Activated naive CD8-positive, alpha-beta T cell treated with anti-CD3 and anti-CD28 coated beads for 36 hours (primary cell): ENCODE measurements around the gene AKTIP. TPM values are rescaled to one million over a fixed set of nuclear protein-coding genes. Genes with fewer than 3 reads are reported as not detected.

ENCODE experiments used
- DNase-seq: peaks from one replicate; pipeline ENCODE4 v3.0.0; 2021
- H3K27ac Mint-ChIP-seq: one replicate; pipeline ENCODE4 v1.8.0; 2022; ENCODE audit warnings: mild to moderate bottlenecking, moderate library complexity, mixed read lengths
- H3K27me3 Mint-ChIP-seq: one replicate; pipeline ENCODE4 v1.8.0; 2022; ENCODE audit warnings: mild to moderate bottlenecking, mixed read lengths
- H3K36me3 Mint-ChIP-seq: one replicate; pipeline ENCODE4 v1.8.0; 2021; ENCODE audit warnings: mild to moderate bottlenecking, mixed read lengths
- H3K4me1 Mint-ChIP-seq: one replicate; pipeline ENCODE4 v1.8.0; 2021; ENCODE audit warnings: mixed read lengths
- H3K4me3 Mint-ChIP-seq: one replicate; pipeline ENCODE4 v1.8.0; 2022; ENCODE audit warnings: mild to moderate bottlenecking, moderate library complexity, mixed read lengths
- H3K9me3 Mint-ChIP-seq: one replicate; pipeline ENCODE4 v1.8.0; 2022; ENCODE audit warnings: mixed read lengths
- total RNA-seq, 2 experiments: library from RNA; stranded (reverse); gene quantifications; one replicate each; pipeline ENCODE4 v1.2.3, GENCODE V29; 2021

AKTIP gene
- total RNA-seq, 2 experiments from 2014 or later = 26.6 to 27.1 TPM

GRCh38 chr16:53506254-53506653, 3.2 kb upstream of the AKTIP start:
- no peaks in the 10 kb centered on the region for H3K27me3 Mint-ChIP-seq
- no peaks in the 10 kb centered on the region for H3K9me3 Mint-ChIP-seq
- no peak for DNase-seq
- no peak overlapping the region for H3K4me3 Mint-ChIP-seq
- no peak overlapping the region for H3K27ac Mint-ChIP-seq
- no peaks in the 10 kb centered on the region for H3K36me3 Mint-ChIP-seq
- H3K4me1 Mint-ChIP-seq = peaks cover 32% of the 10 kb centered on the region

- H3K27ac Mint-ChIP-seq = peak overlapping the region; percentile 90
- H3K4me1 Mint-ChIP-seq = peaks cover 40% of the 10 kb centered on the region
- no peaks in the 10 kb centered on the region for H3K9me3 Mint-ChIP-seq
- DNase-seq = no peak
- H3K36me3 Mint-ChIP-seq = peaks cover 10% of the 10 kb centered on the region
- peak overlapping the region; percentile 88 for H3K4me3 Mint-ChIP-seq
- H3K27me3 Mint-ChIP-seq = no peaks in the 10 kb centered on the region
Observed at GRCh38 chr16:53504665-53505064, 1.7 kb upstream of the AKTIP start.

GRCh38 chr16:53503991-53504663, 1.1 kb upstream of the AKTIP start:
- Mint-ChIP-seq H3K27ac (peak overlapping the region; percentile 90), H3K9me3 (no peaks in the 10 kb centered on the region), H3K36me3 (peaks cover 12% of the 10 kb centered on the region), H3K4me3 (peak overlapping the region; percentile 88), H3K27me3 (no peaks in the 10 kb centered on the region), H3K4me1 (peaks cover 41% of the 10 kb centered on the region)
- no peak for DNase-seq

GRCh38 chr16:53503270-53503923, 388 bp upstream of the AKTIP start:
- Mint-ChIP-seq H3K4me3 (peak overlapping the region; percentile 88), H3K36me3 (peaks cover 18% of the 10 kb centered on the region), H3K27me3 (no peaks in the 10 kb centered on the region), H3K4me1 (peaks cover 48% of the 10 kb centered on the region), H3K27ac (peak overlapping the region; percentile 90), H3K9me3 (no peaks in the 10 kb centered on the region)
- DNase-seq = peak; percentile 99

GRCh38 chr16:53501216-53501859, 1.7 kb downstream of the AKTIP start:
- Mint-ChIP-seq H3K27ac (peak overlapping the region; percentile 94), H3K4me3 (peak overlapping the region; percentile 97), H3K36me3 (peaks cover 31% of the 10 kb centered on the region), H3K9me3 (no peaks in the 10 kb centered on the region), H3K4me1 (peaks cover 50% of the 10 kb centered on the region), H3K27me3 (no peaks in the 10 kb centered on the region)
- no peak for DNase-seq

GRCh38 chr16:53498984-53499383, 4.0 kb downstream of the AKTIP start:
- Mint-ChIP-seq H3K27ac (peak overlapping the region; percentile 82), H3K27me3 (no peaks in the 10 kb centered on the region), H3K9me3 (no peaks in the 10 kb centered on the region), H3K4me1 (peaks cover 54% of the 10 kb centered on the region), H3K36me3 (peaks cover 50% of the 10 kb centered on the region), H3K4me3 (no peak overlapping the region)
- no peak for DNase-seq

- Mint-ChIP-seq H3K4me3 (no peak overlapping the region), H3K4me1 (peaks cover 52% of the 10 kb centered on the region), H3K9me3 (no peaks in the 10 kb centered on the region), H3K27me3 (no peaks in the 10 kb centered on the region), H3K36me3 (peaks cover 59% of the 10 kb centered on the region), H3K27ac (peak overlapping the region; percentile 72)
- no peak for DNase-seq
Observed at GRCh38 chr16:53495325-53495724, 7.7 kb downstream of the AKTIP start.

- H3K9me3 Mint-ChIP-seq = no peaks in the 10 kb centered on the region
- peaks cover 54% of the 10 kb centered on the region for H3K4me1 Mint-ChIP-seq
- peaks cover 55% of the 10 kb centered on the region for H3K36me3 Mint-ChIP-seq
- no peak overlapping the region for H3K4me3 Mint-ChIP-seq
- H3K27me3 Mint-ChIP-seq = no peaks in the 10 kb centered on the region
- H3K27ac Mint-ChIP-seq = peak overlapping the region; percentile 38
- no peak for DNase-seq
Observed at GRCh38 chr16:53494636-53495035, 8.4 kb downstream of the AKTIP start.

GRCh38 chr16:53492503-53492902, 10.5 kb downstream of the AKTIP start:
- DNase-seq = no peak
- Mint-ChIP-seq H3K27me3 (no peaks in the 10 kb centered on the region), H3K36me3 (peaks cover 53% of the 10 kb centered on the region), H3K27ac (peak overlapping the region; percentile 7), H3K4me3 (no peak overlapping the region), H3K9me3 (no peaks in the 10 kb centered on the region), H3K4me1 (peaks cover 45% of the 10 kb centered on the region)

- Mint-ChIP-seq H3K27me3 (no peaks in the 10 kb centered on the region), H3K9me3 (peaks cover 16% of the 10 kb centered on the region), H3K27ac (peak overlapping the region; percentile 56), H3K4me1 (peaks cover 28% of the 10 kb centered on the region), H3K4me3 (no peak overlapping the region), H3K36me3 (peaks cover 60% of the 10 kb centered on the region)
- no peak for DNase-seq
Observed at GRCh38 chr16:53489755-53490154, 13.3 kb downstream of the AKTIP start.

GRCh38 chr16:53486230-53486629, 16.8 kb downstream of the AKTIP start:
- H3K4me3 Mint-ChIP-seq = no peak overlapping the region
- H3K36me3 Mint-ChIP-seq = peaks cover 77% of the 10 kb centered on the region
- H3K27me3 Mint-ChIP-seq = no peaks in the 10 kb centered on the region
- H3K4me1 Mint-ChIP-seq = peaks cover 22% of the 10 kb centered on the region
- H3K27ac Mint-ChIP-seq = no peak overlapping the region
- peaks cover 31% of the 10 kb centered on the region for H3K9me3 Mint-ChIP-seq
- DNase-seq = no peak

GRCh38 chr16:53484542-53484941, 18.5 kb downstream of the AKTIP start:
- H3K27me3 Mint-ChIP-seq = no peaks in the 10 kb centered on the region
- no peak overlapping the region for H3K27ac Mint-ChIP-seq
- peaks cover 18% of the 10 kb centered on the region for H3K4me1 Mint-ChIP-seq

GRCh38 chr16:53482123-53482522, 20.9 kb downstream of the AKTIP start:
- no peak for DNase-seq
- peaks cover 90% of the 10 kb centered on the region for H3K36me3 Mint-ChIP-seq
- H3K27me3 Mint-ChIP-seq = no peaks in the 10 kb centered on the region
- H3K4me3 Mint-ChIP-seq = no peak overlapping the region
- peaks cover 32% of the 10 kb centered on the region for H3K9me3 Mint-ChIP-seq
- H3K4me1 Mint-ChIP-seq = peaks cover 25% of the 10 kb centered on the region
- peak overlapping the region; percentile 61 for H3K27ac Mint-ChIP-seq

More at GRCh38 chr16:53484542-53484941, 18.5 kb downstream of the AKTIP start:
- no peak overlapping the region for H3K4me3 Mint-ChIP-seq
- no peak for DNase-seq
- H3K36me3 Mint-ChIP-seq = peaks cover 85% of the 10 kb centered on the region
- peaks cover 31% of the 10 kb centered on the region for H3K9me3 Mint-ChIP-seq

GRCh38 chr16:53480394-53480793, 22.6 kb downstream of the AKTIP start:
- H3K36me3 Mint-ChIP-seq = peaks cover 87% of the 10 kb centered on the region
- peak overlapping the region; percentile 54 for H3K27ac Mint-ChIP-seq
- no peak for DNase-seq
- H3K27me3 Mint-ChIP-seq = no peaks in the 10 kb centered on the region
- peaks cover 40% of the 10 kb centered on the region for H3K4me1 Mint-ChIP-seq
- H3K4me3 Mint-ChIP-seq = no peak overlapping the region
- H3K9me3 Mint-ChIP-seq = peaks cover 26% of the 10 kb centered on the region

GRCh38 chr16:53478965-53479364, 24.0 kb downstream of the AKTIP start:
- H3K4me3 Mint-ChIP-seq = no peak overlapping the region
- no peak for DNase-seq
- H3K4me1 Mint-ChIP-seq = peaks cover 48% of the 10 kb centered on the region
- H3K27ac Mint-ChIP-seq = no peak overlapping the region
- no peaks in the 10 kb centered on the region for H3K27me3 Mint-ChIP-seq
- H3K9me3 Mint-ChIP-seq = peaks cover 17% of the 10 kb centered on the region
- H3K36me3 Mint-ChIP-seq = peaks cover 86% of the 10 kb centered on the region
